PFSK-1 (cell line): ENCODE measurements around the gene TAS2R60.

Source experiments
- FOXP2 ChIP-seq: optimal IDR thresholded peaks from 2 replicates; pipeline ENCODE3; 2011; ENCODE audit warnings: borderline replicate concordance, control low read depth, inconsistent platforms; ENCODE audit not compliant: insufficient read depth; ENCODE audit errors: extremely low read length, extremely low read depth
- POLR2AphosphoS5 ChIP-seq: IDR thresholded peaks from 2 replicates; pipeline ENCODE4 v1.6.1; 2012; ENCODE audit warnings: low read depth, mild to moderate bottlenecking, control low read depth, low read length, moderate library complexity
- SIN3A ChIP-seq: IDR thresholded peaks from 2 replicates; pipeline ENCODE4 v1.6.1; 2012; ENCODE audit warnings: mild to moderate bottlenecking, low read length, moderate library complexity, borderline replicate concordance; ENCODE audit not compliant: insufficient read depth
- TAF1 ChIP-seq: IDR thresholded peaks from 2 replicates; pipeline ENCODE4 v1.6.1; 2012; ENCODE audit warnings: low read length, control low read depth, borderline replicate concordance; ENCODE audit not compliant: insufficient read depth
- TF ChIP-seq, protein P1 (sequence below), 2 experiments: IDR thresholded peaks; 2 replicates each; pipeline versions ENCODE4 v1.6.1 to v1.8.0; 2011 to 2012; ENCODE audit warnings: low read depth in 2 of 2, low read length in 2 of 2, control low read depth in 1 of 2, inconsistent platforms in 1 of 2, mild to moderate bottlenecking in 1 of 2, moderate library complexity in 1 of 2; ENCODE audit not compliant: insufficient read depth in 1 of 2

The TAS2R60 gene

DNA sequence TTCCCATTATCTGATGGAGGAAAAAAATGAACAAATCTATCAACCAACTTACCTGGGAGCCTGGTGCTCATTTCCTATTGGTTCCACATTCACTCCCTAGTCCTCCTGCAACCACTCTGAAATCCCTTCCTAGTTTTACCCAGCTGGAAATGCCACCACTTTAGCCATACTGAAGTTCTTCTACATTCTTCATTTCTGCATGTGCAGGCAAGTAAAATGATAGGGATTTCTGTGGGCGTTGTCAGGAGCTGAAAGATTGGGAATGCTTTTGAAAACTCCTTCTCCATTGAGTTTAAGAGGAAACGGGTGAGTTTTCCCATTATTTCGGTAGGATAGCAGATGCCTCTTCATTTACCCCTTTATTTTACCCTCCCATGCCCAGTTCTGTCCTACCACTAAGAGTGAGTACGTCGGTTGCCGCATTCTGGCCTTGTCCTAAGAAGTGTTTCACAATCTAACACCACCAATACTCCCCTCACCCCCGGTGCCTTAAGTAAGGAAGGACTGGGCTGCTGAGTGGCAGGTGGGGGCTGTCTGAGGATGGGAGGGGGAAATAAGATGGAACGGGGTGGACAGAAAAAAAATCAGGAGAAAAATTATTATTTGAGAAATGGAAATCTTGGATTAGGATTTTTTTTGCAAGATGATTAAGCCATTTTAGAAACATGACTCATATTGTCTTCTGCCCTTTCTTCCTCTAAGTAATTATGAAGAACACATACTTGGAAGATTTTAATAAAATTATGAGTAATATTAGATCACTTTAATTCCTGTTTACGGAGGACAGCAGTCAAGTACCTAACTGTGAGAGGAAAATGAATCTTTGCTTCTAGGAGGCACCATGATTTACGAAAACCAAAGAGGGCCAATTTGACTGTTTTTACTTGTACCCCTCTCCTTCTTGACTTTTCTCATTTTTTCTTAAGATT is 13.2 kb upstream of the TAS2R60 start:
- TF ChIP-seq TAF1 (no peak), SIN3A (no peak), POLR2AphosphoS5 (no peak), FOXP2 (no peak)
- TF ChIP-seq, protein P1, sequence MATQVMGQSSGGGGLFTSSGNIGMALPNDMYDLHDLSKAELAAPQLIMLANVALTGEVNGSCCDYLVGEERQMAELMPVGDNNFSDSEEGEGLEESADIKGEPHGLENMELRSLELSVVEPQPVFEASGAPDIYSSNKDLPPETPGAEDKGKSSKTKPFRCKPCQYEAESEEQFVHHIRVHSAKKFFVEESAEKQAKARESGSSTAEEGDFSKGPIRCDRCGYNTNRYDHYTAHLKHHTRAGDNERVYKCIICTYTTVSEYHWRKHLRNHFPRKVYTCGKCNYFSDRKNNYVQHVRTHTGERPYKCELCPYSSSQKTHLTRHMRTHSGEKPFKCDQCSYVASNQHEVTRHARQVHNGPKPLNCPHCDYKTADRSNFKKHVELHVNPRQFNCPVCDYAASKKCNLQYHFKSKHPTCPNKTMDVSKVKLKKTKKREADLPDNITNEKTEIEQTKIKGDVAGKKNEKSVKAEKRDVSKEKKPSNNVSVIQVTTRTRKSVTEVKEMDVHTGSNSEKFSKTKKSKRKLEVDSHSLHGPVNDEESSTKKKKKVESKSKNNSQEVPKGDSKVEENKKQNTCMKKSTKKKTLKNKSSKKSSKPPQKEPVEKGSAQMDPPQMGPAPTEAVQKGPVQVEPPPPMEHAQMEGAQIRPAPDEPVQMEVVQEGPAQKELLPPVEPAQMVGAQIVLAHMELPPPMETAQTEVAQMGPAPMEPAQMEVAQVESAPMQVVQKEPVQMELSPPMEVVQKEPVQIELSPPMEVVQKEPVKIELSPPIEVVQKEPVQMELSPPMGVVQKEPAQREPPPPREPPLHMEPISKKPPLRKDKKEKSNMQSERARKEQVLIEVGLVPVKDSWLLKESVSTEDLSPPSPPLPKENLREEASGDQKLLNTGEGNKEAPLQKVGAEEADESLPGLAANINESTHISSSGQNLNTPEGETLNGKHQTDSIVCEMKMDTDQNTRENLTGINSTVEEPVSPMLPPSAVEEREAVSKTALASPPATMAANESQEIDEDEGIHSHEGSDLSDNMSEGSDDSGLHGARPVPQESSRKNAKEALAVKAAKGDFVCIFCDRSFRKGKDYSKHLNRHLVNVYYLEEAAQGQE (IDR thresholded peaks at IDR 0.05; ENCODE audit: insufficient read depth in 1 of 2, low read depth in 2 of 2, low read length in 2 of 2) = no peak

- TF ChIP-seq, protein P1 (IDR thresholded peaks at IDR 0.05; ENCODE audit: insufficient read depth in 1 of 2, low read depth in 2 of 2, low read length in 2 of 2) = no peak
- TF ChIP-seq TAF1 = no peak
- TF ChIP-seq POLR2AphosphoS5 = no peak
- no peak for TF ChIP-seq FOXP2
- TF ChIP-seq SIN3A = no peak
Measured at GRCh38 chr7:143431109-143431508, 12.1 kb upstream of the TAS2R60 start.

DNA sequence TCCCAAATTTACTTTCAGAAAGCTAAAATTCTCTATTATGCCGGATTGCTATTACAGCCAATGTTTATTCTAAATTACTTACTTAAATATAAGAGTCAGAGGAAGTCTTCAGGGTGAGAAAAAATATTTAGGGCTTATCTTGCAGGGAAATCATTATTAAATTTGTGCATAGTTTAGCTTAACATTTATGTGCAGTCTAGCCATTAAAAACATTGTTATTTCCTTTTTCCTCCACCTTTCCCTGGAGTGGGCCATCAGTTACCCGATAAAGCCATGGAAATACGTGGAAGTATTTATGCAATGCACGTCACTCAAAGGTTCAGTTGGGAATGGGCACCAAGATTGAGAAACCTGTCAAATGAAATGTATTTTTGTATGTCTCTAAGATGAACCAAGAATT is 9.5 kb upstream of the TAS2R60 start:
- no peak for TF ChIP-seq POLR2AphosphoS5
- TF ChIP-seq SIN3A = no peak
- no peak for TF ChIP-seq TAF1
- TF ChIP-seq, protein P1 (IDR thresholded peaks at IDR 0.05; ENCODE audit: insufficient read depth in 1 of 2, low read depth in 2 of 2, low read length in 2 of 2) = no peak
- TF ChIP-seq FOXP2 = no peak

- TF ChIP-seq FOXP2 = no peak
- TF ChIP-seq, protein P1 (IDR thresholded peaks at IDR 0.05; ENCODE audit: insufficient read depth in 1 of 2, low read depth in 2 of 2, low read length in 2 of 2) = no peak
Measured at GRCh38 chr7:143434660-143435059, 8.6 kb upstream of the TAS2R60 start.
